Omental fat pad (tissue), 4 donors: ENCODE results near the gene SIAE. TPM values are rescaled to one million over a fixed set of nuclear protein-coding genes. Genes with fewer than 3 reads are reported as not detected.

ENCODE experiments used
- ATAC-seq: fragments of 150-250 bp; one replicate; pipeline ENCODE4 v1.9.1; 2016; ENCODE audit warnings: mild to moderate bottlenecking, moderate library complexity; ENCODE audit not compliant: low FRiP score
- DNase-seq: peaks from one replicate; pipeline ENCODE4 v3.0.0-alpha.2; 2019; ENCODE audit warnings: low spot score
- total RNA-seq, 4 donors: library from RNA; depleted of rRNA; stranded (reverse); fragments of >200 nt; gene quantifications; one replicate each; pipeline ENCODE4 v1.1.0, GENCODE V29; 2016
- TF ChIP-seq, protein P1 (sequence below), 3 donors: fragments of 450-650 bp; IDR thresholded peaks; one replicate each; pipeline ENCODE4 v1.5.1; 2016 to 2017; ENCODE audit warnings: antibody characterized with exemption in 3 of 3, mild to moderate bottlenecking in 3 of 3, moderate library complexity in 2 of 3

Gene SIAE
- total RNA-seq, 4 donors from 2014 or later = 14.7 to 24.9 (median 20.0) TPM

GRCh38 chr11:124657904-124658303 is 15.6 kb downstream of the SIAE start:
- DNase-seq (no peak), ATAC-seq (no peak)
- TF ChIP-seq, protein P1, sequence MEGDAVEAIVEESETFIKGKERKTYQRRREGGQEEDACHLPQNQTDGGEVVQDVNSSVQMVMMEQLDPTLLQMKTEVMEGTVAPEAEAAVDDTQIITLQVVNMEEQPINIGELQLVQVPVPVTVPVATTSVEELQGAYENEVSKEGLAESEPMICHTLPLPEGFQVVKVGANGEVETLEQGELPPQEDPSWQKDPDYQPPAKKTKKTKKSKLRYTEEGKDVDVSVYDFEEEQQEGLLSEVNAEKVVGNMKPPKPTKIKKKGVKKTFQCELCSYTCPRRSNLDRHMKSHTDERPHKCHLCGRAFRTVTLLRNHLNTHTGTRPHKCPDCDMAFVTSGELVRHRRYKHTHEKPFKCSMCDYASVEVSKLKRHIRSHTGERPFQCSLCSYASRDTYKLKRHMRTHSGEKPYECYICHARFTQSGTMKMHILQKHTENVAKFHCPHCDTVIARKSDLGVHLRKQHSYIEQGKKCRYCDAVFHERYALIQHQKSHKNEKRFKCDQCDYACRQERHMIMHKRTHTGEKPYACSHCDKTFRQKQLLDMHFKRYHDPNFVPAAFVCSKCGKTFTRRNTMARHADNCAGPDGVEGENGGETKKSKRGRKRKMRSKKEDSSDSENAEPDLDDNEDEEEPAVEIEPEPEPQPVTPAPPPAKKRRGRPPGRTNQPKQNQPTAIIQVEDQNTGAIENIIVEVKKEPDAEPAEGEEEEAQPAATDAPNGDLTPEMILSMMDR (IDR thresholded peaks at IDR 0.05) = no peak

DNA sequence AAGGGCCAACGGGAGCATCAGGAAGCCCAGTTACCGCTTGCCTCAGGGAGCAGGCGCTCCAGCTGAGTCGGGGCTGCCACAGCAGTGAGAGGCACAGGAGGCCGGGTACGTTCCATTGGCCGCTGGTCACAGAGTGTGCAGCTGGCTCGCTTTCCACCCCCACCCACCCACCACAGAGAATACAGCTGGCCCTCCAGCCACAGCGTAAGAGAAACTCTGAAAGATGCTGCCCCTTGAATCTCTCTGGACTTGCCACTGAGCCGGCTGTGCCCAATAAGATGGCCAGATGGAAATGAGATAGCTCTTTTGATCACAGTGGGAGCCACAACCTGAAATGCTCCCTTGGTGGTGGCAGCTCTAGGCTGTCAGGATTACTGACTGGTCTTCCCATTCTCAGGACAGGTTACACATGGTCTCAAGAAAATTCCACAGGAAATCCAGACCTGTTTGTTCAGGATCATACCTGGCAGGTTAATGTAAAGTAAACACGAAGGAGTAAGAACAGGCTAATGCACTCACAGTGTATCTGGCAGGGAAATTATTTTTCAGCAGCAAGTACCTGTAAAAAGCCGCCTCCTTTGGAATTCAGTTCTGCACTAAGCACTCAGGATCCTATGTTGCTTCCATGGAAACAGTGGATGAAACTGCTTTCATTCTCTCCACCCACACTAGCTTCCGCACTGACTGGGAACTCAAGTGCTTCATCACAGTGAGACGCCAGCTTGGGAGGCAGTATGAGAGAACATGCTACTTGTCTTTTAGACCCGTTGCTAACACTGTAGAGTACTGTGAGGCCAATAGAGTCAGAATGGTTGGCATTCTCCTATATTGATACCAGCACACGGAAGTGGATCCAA is 16.5 kb downstream of the SIAE start:
- TF ChIP-seq, protein P1 (IDR thresholded peaks at IDR 0.05) = no peak
- DNase-seq (no peak), ATAC-seq (no peak)

- ATAC-seq (no peak), DNase-seq (no peak)
- TF ChIP-seq, protein P1 (IDR thresholded peaks at IDR 0.05) = no peak
Measured at GRCh38 chr11:124648610-124649009, 24.9 kb downstream of the SIAE start.

- ATAC-seq = no peak
- no peak for DNase-seq
- TF ChIP-seq, protein P1 (IDR thresholded peaks at IDR 0.05) = no peak
Measured at GRCh38 chr11:124646148-124646547, 27.4 kb downstream of the SIAE start.

GRCh38 chr11:124644426-124645280 is 28.9 kb downstream of the SIAE start:
- DNase-seq = no peak
- TF ChIP-seq, protein P1 (IDR thresholded peaks at IDR 0.05) = peak in 2 of 3 donors; percentile 1 to 68
- ATAC-seq = peak; percentile 95

- ATAC-seq = no peak
- TF ChIP-seq, protein P1 (IDR thresholded peaks at IDR 0.05) = no peak
- DNase-seq = no peak
Measured at GRCh38 chr11:124643605-124644425, 29.7 kb downstream of the SIAE start.
